ENCODE results near the gene CCDC88B. TPM values are rescaled to one million over a fixed set of nuclear protein-coding genes. Genes with fewer than 3 reads are reported as not detected.
A peak's percentile ranks its signal among the peaks of the same experiment; 100 is the strongest.

The CCDC88B gene
- total RNA-seq, 2 experiments from 2014 or later: 103 to 127 TPM

DNA sequence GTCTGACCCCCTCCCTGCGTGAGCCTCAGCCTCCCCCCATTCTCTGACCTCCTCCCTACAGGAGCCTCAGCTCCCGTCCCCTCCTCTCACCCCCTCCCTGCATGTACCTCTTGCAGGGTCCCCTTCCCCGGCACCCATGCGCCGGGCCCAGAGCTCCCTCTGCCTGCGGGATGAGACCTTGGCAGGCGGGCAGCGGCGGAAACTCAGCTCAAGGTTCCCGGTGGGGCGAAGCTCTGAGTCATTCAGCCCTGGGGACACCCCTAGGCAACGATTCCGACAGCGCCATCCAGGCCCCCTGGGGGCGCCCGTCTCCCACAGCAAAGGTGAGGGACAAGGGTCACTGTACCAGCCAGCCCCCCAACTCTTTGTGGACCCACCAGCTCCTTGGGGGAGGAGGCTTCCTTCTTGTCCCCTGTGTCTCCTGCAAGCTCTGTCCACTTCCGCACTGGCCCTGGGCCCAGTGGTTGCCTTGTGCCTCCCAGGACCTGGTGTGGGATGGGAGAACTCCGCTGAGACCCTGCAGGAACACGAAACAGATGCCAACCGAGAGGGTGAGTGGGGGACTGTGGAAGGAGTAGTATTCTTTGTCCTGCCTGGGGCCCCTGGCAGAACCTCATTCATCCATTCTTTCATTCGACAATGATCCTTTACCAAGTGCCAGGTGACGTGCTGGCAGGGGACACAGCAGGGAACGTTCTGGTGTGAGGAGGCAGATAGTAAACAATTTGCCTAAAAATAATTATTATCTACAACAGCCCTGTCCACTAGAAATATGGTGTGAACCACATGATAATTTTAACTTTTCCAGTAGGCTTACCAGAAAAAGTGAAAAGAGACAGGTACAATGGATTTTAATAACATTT is 15.3 kb downstream of the CCDC88B start:
- POLR2A ChIA-PET: no interaction called here
- peaks cover 31% of the 10 kb centered on the region for H3K4me1 Mint-ChIP-seq
- H3K27ac Mint-ChIP-seq: peak overlapping the region; percentile 36
- no peaks in the 10 kb centered on the region for H3K27me3 Mint-ChIP-seq
- peaks cover 13% of the 10 kb centered on the region for H3K36me3 Mint-ChIP-seq (ENCODE audit: low read depth)
- DNase-seq: peak; percentile 49
- CTCF ChIA-PET: interaction anchor here (0.9 to 3.1 kb wide), 9 partner anchors 9 to 164 kb away, joined by 3 to 15 read pairs (median 5); partner anchors contain the start of gene PRDX5
- H3K9me3 Mint-ChIP-seq: no peaks in the 10 kb centered on the region
- no peak overlapping the region for H3K4me3 Mint-ChIP-seq

DNA sequence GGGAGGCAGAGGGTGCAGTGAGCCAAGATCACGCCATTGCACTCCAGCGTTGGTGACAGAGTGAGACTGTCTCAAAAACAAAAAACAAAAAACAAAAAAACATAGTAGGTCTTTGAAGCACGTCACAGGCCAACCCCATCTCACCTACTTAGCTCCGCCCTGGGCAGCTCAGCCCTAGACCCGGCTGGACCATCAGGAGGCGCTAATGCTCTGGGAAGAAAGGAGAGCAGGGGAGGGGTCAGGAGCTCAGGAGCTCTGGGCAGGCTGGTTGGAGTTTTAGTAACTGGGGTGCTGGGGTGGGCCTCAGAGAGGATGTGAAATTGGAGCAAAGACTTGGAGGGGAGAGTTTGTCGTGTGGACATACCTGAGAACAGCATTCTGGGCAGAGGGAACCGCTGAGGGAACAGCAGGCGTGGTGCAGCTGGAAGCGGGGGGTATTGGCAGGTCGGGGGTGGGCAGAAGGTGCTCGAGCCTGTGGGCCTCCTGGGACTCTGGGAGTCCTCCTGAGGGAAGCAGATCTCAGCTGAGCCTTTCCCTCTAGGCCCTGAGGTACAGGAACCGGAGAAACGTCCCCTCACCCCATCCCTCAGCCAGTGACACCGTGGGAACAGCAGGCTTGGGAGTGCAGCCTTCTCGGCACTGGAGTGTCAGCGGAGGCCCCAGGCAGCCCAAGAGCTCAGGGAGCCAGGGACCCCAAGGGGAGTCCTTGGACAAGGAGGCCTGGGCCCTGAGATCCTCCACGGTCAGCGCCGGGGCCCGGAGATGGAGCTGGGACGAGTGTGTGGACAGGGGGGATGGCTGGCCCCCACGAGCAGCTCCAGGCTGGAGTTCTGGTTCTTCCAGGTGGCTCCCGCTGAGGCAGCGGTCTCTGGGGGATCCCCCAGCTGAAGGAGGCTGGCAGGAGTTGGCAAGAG is 16.8 kb downstream of the CCDC88B start:
- peak; percentile 28 for DNase-seq
- H3K4me1 Mint-ChIP-seq: peaks cover 41% of the 10 kb centered on the region
- H3K27ac Mint-ChIP-seq: peak overlapping the region; percentile 62
- peaks cover 18% of the 10 kb centered on the region for H3K36me3 Mint-ChIP-seq (ENCODE audit: low read depth)
- H3K4me3 Mint-ChIP-seq: peak overlapping the region; percentile 13
- no peaks in the 10 kb centered on the region for H3K27me3 Mint-ChIP-seq
- ChIA-PET CTCF (interaction anchor here (0.6 to 3.1 kb wide), 11 partner anchors 10 to 566 kb away, joined by 3 to 17 read pairs (median 5); partner anchors contain the start of genes CCDC88B, PLCB3, PRDX5 and TRMT112), POLR2A (no interaction called here)
- no peaks in the 10 kb centered on the region for H3K9me3 Mint-ChIP-seq

DNA sequence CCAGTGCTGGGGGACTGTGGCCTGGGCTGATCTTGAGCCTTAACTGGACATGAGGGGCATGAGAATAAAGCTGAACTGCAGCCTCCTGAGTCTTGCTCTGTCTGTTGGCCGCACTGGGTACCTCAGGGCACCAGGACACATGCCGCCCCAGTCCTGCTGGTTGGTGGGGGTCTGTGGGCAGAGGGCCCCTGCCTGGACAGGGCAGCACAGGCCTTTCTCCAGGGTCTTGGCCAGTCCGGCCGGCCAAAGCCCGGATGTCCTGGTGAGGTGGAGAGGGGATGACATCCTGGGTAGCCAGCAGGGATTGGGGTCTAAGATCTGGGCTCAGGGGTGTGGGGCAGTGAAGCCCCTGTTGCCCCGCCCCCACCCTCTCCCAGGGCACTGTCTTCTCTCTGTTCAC is 17.4 kb downstream of the CCDC88B start:
- no peaks in the 10 kb centered on the region for H3K9me3 Mint-ChIP-seq
- POLR2A ChIA-PET: no interaction called here
- no peak overlapping the region for H3K4me3 Mint-ChIP-seq

DNA sequence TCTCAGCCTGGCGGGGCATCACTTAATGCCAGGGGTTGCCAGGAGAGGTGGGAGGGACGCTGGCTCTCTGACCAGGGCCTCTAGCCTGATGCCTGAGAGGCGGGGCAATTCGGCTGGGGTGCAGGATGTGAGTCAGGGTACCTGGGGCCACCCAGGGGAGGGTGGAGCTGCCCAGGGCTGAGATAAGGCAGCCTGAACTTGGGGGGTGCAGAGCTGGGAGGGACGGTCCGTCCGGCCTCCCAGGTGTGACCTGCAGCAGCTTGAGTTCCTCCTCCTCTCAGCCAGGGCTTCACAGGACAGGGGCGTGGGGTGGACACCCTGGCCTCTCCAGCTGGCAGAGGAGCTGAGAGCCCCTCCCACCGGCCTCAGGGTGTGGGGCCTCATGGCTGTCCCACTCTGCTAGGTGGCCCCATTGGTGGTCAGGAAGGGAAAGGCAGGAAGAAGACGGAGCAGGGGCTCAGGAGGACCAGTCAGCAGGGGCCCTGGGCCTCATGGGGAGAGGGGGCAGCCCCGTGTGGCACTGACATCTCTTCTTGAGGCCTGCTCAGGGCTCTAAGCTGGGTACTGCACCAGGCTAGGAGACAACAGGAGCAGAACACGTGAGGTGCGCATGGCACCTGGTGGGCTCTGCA is 18.0 kb downstream of the CCDC88B start:
- Mint-ChIP-seq H3K27ac (peak overlapping the region; percentile 62), H3K4me1 (peaks cover 48% of the 10 kb centered on the region), H3K27me3 (no peaks in the 10 kb centered on the region), H3K9me3 (no peaks in the 10 kb centered on the region), H3K4me3 (peak overlapping the region; percentile 62), H3K36me3 (ENCODE audit: low read depth) (peaks cover 26% of the 10 kb centered on the region)
- CTCF ChIA-PET: interaction anchor here (1.2 to 3.1 kb wide), 6 partner anchors 11 to 26 kb away, joined by 3 to 17 read pairs (median 6); partner anchors contain the start of gene CCDC88B
- POLR2A ChIA-PET: no interaction called here
- peak; percentile 37 for DNase-seq

More for the DNA sequence above, 17.4 kb downstream of the CCDC88B start:
- Mint-ChIP-seq H3K36me3 (ENCODE audit: low read depth) (peaks cover 24% of the 10 kb centered on the region), H3K27ac (no peak overlapping the region), H3K4me1 (peaks cover 48% of the 10 kb centered on the region), H3K27me3 (no peaks in the 10 kb centered on the region)
- no peak for DNase-seq
- CTCF ChIA-PET: interaction anchor here (0.9 to 3.1 kb wide), 7 partner anchors 10 to 106 kb away, joined by 3 to 17 read pairs (median 5); partner anchors contain the start of genes CCDC88B and PLCB3

DNA sequence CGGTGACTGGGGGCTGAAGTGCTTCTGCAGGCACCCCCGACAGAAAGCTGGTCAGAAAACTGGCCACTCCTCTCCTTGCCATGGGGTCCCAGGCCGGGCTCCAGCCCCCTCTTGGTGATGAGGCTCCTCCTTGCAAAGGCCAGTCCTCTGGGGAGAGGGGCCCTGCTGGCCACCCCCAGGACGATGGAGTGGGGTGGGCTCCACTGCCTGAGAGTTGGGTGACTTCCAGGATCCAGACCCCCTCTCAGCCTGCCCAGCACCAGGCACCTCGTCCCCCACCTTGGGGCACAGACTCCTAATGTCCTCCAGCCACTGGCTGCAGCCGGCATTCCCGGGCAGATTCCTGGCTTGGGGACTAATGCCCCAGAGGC is 18.5 kb downstream of the CCDC88B start:
- DNase-seq: no peak
- H3K27me3 Mint-ChIP-seq: no peaks in the 10 kb centered on the region
- POLR2A ChIA-PET: no interaction called here
- peaks cover 28% of the 10 kb centered on the region for H3K36me3 Mint-ChIP-seq (ENCODE audit: low read depth)
- H3K9me3 Mint-ChIP-seq: no peaks in the 10 kb centered on the region
- CTCF ChIA-PET: interaction anchor here (1.4 to 3.1 kb wide), 4 partner anchors 10 to 18 kb away, joined by 3 to 17 read pairs (median 9); no protein-coding TSS in a partner anchor
- peaks cover 48% of the 10 kb centered on the region for H3K4me1 Mint-ChIP-seq
- peak overlapping the region; percentile 62 for H3K4me3 Mint-ChIP-seq
- H3K27ac Mint-ChIP-seq: no peak overlapping the region

- Mint-ChIP-seq H3K27me3 (no peaks in the 10 kb centered on the region), H3K36me3 (ENCODE audit: low read depth) (peaks cover 31% of the 10 kb centered on the region), H3K4me1 (peaks cover 48% of the 10 kb centered on the region), H3K27ac (peak within 1 kb of the TSS; percentile 87), H3K9me3 (no peaks in the 10 kb centered on the region), H3K4me3 (peak within 1 kb of the TSS; percentile 97)
- ChIA-PET POLR2A (no interaction called here), CTCF (interaction anchor here (0.7 to 3.1 kb wide), 9 partner anchors 9 to 54 kb away, joined by 3 to 17 read pairs (median 4); no protein-coding TSS in a partner anchor)
- peak; percentile 50 for DNase-seq
Measured at GRCh38 chr11:64358907-64359711, 19.1 kb downstream of the CCDC88B start, which contains the start of gene RPS6KA4. Gene RPS6KA4 (plus strand): TSS chr11:64359162. CDS start chr11:64359236, 74 bp downstream.

- POLR2A ChIA-PET: interaction anchor here (0.5 to 0.6 kb wide), 2 partner anchors 17 to 218 kb away, joined by 4 to 6 read pairs; no protein-coding TSS in a partner anchor
Measured at GRCh38 chr11:64359712-64360445, 19.9 kb downstream of the CCDC88B start.

GRCh38 chr11:64360448-64360921 is 20.5 kb downstream of the CCDC88B start:
- H3K27me3 Mint-ChIP-seq: no peaks in the 10 kb centered on the region
- H3K27ac Mint-ChIP-seq: no peak overlapping the region
- H3K4me1 Mint-ChIP-seq: peaks cover 45% of the 10 kb centered on the region
- DNase-seq: no peak
- CTCF ChIA-PET: interaction anchor here (0.7 to 2.7 kb wide), 7 partner anchors 9 to 328 kb away, joined by 3 to 11 read pairs (median 5); no protein-coding TSS in a partner anchor
- H3K36me3 Mint-ChIP-seq (ENCODE audit: low read depth): peaks cover 37% of the 10 kb centered on the region
- peak overlapping the region; percentile 97 for H3K4me3 Mint-ChIP-seq
- POLR2A ChIA-PET: interaction anchor here (0.5 to 0.6 kb wide), 3 partner anchors 16 to 679 kb away, joined by 4 to 6 read pairs (median 5); no protein-coding TSS in a partner anchor
- no peaks in the 10 kb centered on the region for H3K9me3 Mint-ChIP-seq

More at GRCh38 chr11:64359712-64360445, 19.9 kb downstream of the CCDC88B start:
- H3K9me3 Mint-ChIP-seq: no peaks in the 10 kb centered on the region
- DNase-seq: peak; percentile 41
- H3K36me3 Mint-ChIP-seq (ENCODE audit: low read depth): peaks cover 35% of the 10 kb centered on the region
- CTCF ChIA-PET: interaction anchor here (0.7 to 2.7 kb wide), 10 partner anchors 9 to 329 kb away, joined by 3 to 11 read pairs (median 4); no protein-coding TSS in a partner anchor
- H3K27me3 Mint-ChIP-seq: no peaks in the 10 kb centered on the region
- peak overlapping the region; percentile 97 for H3K4me3 Mint-ChIP-seq
- peaks cover 51% of the 10 kb centered on the region for H3K4me1 Mint-ChIP-seq
- peak overlapping the region; percentile 87 for H3K27ac Mint-ChIP-seq

- Mint-ChIP-seq H3K27me3 (no peaks in the 10 kb centered on the region), H3K27ac (no peak overlapping the region), H3K4me3 (no peak overlapping the region), H3K36me3 (ENCODE audit: low read depth) (peaks cover 48% of the 10 kb centered on the region), H3K4me1 (peaks cover 41% of the 10 kb centered on the region), H3K9me3 (no peaks in the 10 kb centered on the region)
- POLR2A ChIA-PET: no interaction called here
- no peak for DNase-seq
- CTCF ChIA-PET: interaction anchor here (1.9 to 2.7 kb wide), 2 partner anchors 8 to 20 kb away, joined by 5 to 11 read pairs; no protein-coding TSS in a partner anchor
Measured at GRCh38 chr11:64361659-64362058, 21.7 kb downstream of the CCDC88B start.

GRCh38 chr11:64362339-64362738 is 22.3 kb downstream of the CCDC88B start:
- no peaks in the 10 kb centered on the region for H3K9me3 Mint-ChIP-seq
- ChIA-PET POLR2A (no interaction called here), CTCF (no interaction called here)
- H3K27ac Mint-ChIP-seq: no peak overlapping the region
- no peak for DNase-seq
- no peaks in the 10 kb centered on the region for H3K27me3 Mint-ChIP-seq
- peaks cover 50% of the 10 kb centered on the region for H3K36me3 Mint-ChIP-seq (ENCODE audit: low read depth)
- peaks cover 38% of the 10 kb centered on the region for H3K4me1 Mint-ChIP-seq
- no peak overlapping the region for H3K4me3 Mint-ChIP-seq

GRCh38 chr11:64364435-64364834 is 24.4 kb downstream of the CCDC88B start:
- POLR2A ChIA-PET: no interaction called here
- CTCF ChIA-PET: no interaction called here
- no peaks in the 10 kb centered on the region for H3K27me3 Mint-ChIP-seq
- H3K4me1 Mint-ChIP-seq: peaks cover 28% of the 10 kb centered on the region
- DNase-seq: no peak
- H3K27ac Mint-ChIP-seq: no peak overlapping the region
- H3K36me3 Mint-ChIP-seq (ENCODE audit: low read depth): peaks cover 55% of the 10 kb centered on the region
- H3K4me3 Mint-ChIP-seq: no peak overlapping the region
- no peaks in the 10 kb centered on the region for H3K9me3 Mint-ChIP-seq

Measured in activated CD4-positive, alpha-beta T cell treated with anti-CD3 and anti-CD28 coated beads, Interleukin-2, amount 10 ng/mL, durations not matched to agents 7 days and 5 days (primary cell).